HG03045 (cell line): ENCODE measurements around the gene FGD1.

Source experiments
- ATAC-seq: cut with Tn5 transposase; IDR thresholded peaks from one replicate; pipeline ENCODE4 v1.9.1; 2021; ENCODE audit warnings: mild to moderate bottlenecking, moderate library complexity; ENCODE audit not compliant: unreplicated experiment

The FGD1 gene

GRCh38 chrX:54473993-54474859, 21.8 kb downstream of the FGD1 start:
- ATAC-seq, result no peak

- no peak for ATAC-seq
These were observed 25.8 kb downstream of the FGD1 start for GRCh38 chrX:54470054-54470760.

- ATAC-seq, result no peak
These were observed 43.1 kb downstream of the FGD1 start for GRCh38 chrX:54452920-54453319.

- ATAC-seq, result no peak
These were observed 46.1 kb downstream of the FGD1 start for GRCh38 chrX:54449929-54450328.

GRCh38 chrX:54447461-54447860, 48.6 kb downstream of the FGD1 start:
- no peak for ATAC-seq

GRCh38 chrX:54446084-54446483, 50.0 kb downstream of the FGD1 start:
- ATAC-seq, result no peak

GRCh38 chrX:54444752-54445151, 51.3 kb downstream of the FGD1 start:
- ATAC-seq, result no peak

- no peak for ATAC-seq
These were observed 53.2 kb downstream of the FGD1 start for GRCh38 chrX:54442790-54443189.

- ATAC-seq, result peak; percentile 98
These were observed 55.8 kb downstream of the FGD1 start, which contains the start of gene TSR2 for GRCh38 chrX:54439960-54440871. TSR2 (plus strand) TSS chrX:54440404; CDS start chrX:54440422, 18 bp downstream.

GRCh38 chrX:54435121-54435520, 60.9 kb downstream of the FGD1 start:
- no peak for ATAC-seq

- ATAC-seq, result no peak
These were observed 65.5 kb downstream of the FGD1 start for GRCh38 chrX:54430519-54430918.

- ATAC-seq, result no peak
These were observed 68.1 kb downstream of the FGD1 start for GRCh38 chrX:54427837-54428424.

GRCh38 chrX:54423161-54423888, 72.7 kb downstream of the FGD1 start:
- no peak for ATAC-seq

- ATAC-seq, result no peak
These were observed 73.9 kb downstream of the FGD1 start for GRCh38 chrX:54422168-54422567.

GRCh38 chrX:54419559-54420302, 76.3 kb downstream of the FGD1 start:
- ATAC-seq, result no peak

- ATAC-seq, result no peak
These were observed 79.1 kb downstream of the FGD1 start for GRCh38 chrX:54416965-54417364.

- no peak for ATAC-seq
These were observed 80.3 kb downstream of the FGD1 start for GRCh38 chrX:54415534-54416350.

- no peak for ATAC-seq
These were observed 82.3 kb downstream of the FGD1 start for GRCh38 chrX:54413753-54414152.
